Hematopoietic multipotent progenitor cell treated with erythropoietin and hydrocortisone succinate and interleukin-3 and kit ligand, for 15 days (in vitro differentiated cells): ENCODE results near the gene RBBP7.

Source experiments
- DNase-seq: peaks from one replicate; pipeline ENCODE4 v3.0.0-alpha.2; 2015; ENCODE audit warnings: low spot score

RBBP7 gene

GRCh38 chrX:16825264-16826035 lies 44.7 kb downstream of the RBBP7 start:
- DNase-seq, result no peak

GRCh38 chrX:16822723-16823122 lies 47.4 kb downstream of the RBBP7 start:
- no peak for DNase-seq

- DNase-seq, result no peak
Observed at GRCh38 chrX:16819634-16820033, 50.5 kb downstream of the RBBP7 start.

GRCh38 chrX:16814597-16814996 lies 55.6 kb downstream of the RBBP7 start:
- no peak for DNase-seq

- DNase-seq, result no peak
Observed at GRCh38 chrX:16807976-16808542, 62.1 kb downstream of the RBBP7 start.

GRCh38 chrX:16807548-16807947 lies 62.6 kb downstream of the RBBP7 start:
- no peak for DNase-seq

- DNase-seq, result no peak
Observed at GRCh38 chrX:16804923-16805464, 65.2 kb downstream of the RBBP7 start.

GRCh38 chrX:16797841-16798240 lies 72.3 kb downstream of the RBBP7 start:
- no peak for DNase-seq

GRCh38 chrX:16797358-16797757 lies 72.8 kb downstream of the RBBP7 start:
- no peak for DNase-seq

- no peak for DNase-seq
Observed at GRCh38 chrX:16796298-16796697, 73.9 kb downstream of the RBBP7 start.
